Frontal cortex (tissue), 4 donors: Measurements from ENCODE around the gene FARP2. TPM values are rescaled to one million over a fixed set of nuclear protein-coding genes. Genes with fewer than 3 reads are reported as not detected.
"Not testable (repeated sequence)": the region's sequence is repeated elsewhere in the genome, so short reads cannot be mapped to it uniquely, and the experiment has no call there.

Source experiments
- DNase-seq, 2 donors: peaks; one replicate each; pipeline ENCODE4 v3.0.0; 2012; ENCODE audit warnings: low spot score in 2 of 2
- FAIRE-seq: peaks from 2 replicates; lab custom pipeline; 2012; peaks lifted over from hg19 to GRCh38; lab: Jason Lieb, UNC
- total RNA-seq: library from RNA; depleted of rRNA; stranded (reverse); fragments of >200 nt; gene quantifications from one replicate; pipeline ENCODE4 v1.2.3, GENCODE V29; 2014
- donor health status: control.
- donor health status: control.
- donor health status: control.

The FARP2 gene
- total RNA-seq, 1 donor from 2014 or later = 37.1 TPM

DNA sequence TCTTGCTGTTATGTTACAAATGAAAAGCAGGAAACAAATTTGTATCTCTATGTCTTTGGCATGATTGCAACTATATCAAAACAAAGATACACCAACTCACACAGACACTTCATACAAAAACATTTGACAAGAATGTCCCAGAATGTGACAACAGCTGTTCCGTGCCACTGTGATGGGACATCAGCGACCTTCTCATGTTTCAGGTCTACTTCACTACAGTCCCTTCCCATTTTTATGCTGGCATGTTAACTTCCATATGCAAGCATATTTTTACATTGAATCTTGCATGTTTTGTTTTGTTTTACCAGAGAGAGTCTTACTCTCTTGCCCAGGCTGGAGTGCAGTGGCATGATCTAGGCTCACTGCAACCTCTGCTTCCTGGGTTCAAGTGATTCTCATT is 81.1 kb downstream of the FARP2 start:
- FAIRE-seq (no peak), DNase-seq (no peak)

DNA sequence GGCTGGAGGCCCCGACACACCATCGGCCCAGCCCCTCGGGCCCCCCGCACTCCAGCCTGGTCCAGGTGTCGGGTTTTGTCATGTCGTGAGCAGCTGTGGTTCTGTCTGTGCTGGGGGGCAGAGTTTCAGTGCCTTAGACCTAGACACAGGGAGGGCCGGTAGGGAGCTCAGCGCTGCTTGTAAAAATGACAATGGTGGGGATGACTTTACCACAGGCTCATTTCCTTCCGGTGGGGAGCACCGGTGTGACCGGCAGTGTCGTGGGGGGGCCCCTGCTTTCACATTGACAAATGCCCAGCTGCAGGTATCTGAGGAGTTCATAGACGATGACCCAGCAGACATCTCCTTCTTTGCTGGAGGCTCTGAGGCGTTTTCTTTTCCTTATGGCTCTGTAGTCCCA is 85.4 kb downstream of the FARP2 start:
- FAIRE-seq (no peak), DNase-seq (no peak)

DNA sequence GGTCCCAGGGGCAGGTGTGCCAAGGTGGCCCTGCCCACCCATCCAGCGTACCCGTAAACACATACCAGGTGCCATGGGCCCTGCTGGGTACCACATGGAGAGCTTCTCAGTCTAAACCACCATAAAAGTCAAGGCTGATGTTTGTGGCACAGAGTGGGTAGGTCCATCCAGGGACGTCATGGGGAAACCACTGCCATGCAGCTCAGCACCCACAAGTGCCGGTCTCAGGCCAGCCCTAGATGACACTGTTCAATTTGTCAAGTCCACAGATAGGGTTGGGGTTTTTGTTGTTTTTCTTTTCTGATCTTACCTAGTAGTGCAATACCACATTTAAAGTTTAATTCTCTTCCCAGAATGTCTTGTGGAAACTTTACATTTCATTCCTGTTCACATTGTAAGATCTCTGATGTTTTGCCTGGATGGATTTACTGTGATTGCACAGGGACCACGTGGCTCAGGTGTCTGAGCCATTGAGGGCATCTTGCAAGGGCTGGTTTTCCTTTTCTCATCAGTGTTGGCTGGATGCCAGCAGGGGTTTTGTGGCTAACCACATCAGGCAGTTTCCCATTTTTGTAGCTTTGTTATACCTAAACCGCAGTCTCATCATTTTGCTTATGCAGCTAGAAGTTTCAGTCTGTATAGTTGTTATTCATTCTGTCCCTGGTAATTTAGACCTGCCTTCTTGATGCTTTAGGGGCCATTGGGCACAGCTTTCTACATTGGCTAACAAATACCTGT is 87.6 kb downstream of the FARP2 start:
- DNase-seq (no peak), FAIRE-seq (no peak)

DNA sequence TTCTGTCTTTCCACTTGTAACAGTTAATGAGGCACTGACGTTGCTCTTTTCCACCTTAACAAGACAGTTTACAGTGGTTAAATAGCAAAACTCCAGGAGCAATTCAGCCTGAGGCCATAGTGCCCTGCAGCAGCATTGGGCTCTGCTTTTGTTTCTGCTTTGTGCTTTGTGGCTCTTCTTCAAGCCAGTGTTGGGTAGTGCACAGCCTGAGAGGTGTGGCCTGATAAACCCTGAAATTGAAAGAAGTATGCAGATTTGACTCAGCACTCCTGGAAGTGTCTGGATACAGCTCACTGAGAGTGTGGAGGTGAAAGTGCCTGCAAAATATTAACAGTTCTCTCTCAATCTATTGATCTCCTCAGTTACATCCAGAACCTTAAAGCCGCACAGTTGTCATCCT is 89.3 kb downstream of the FARP2 start:
- FAIRE-seq (no peak), DNase-seq (no peak)

DNA sequence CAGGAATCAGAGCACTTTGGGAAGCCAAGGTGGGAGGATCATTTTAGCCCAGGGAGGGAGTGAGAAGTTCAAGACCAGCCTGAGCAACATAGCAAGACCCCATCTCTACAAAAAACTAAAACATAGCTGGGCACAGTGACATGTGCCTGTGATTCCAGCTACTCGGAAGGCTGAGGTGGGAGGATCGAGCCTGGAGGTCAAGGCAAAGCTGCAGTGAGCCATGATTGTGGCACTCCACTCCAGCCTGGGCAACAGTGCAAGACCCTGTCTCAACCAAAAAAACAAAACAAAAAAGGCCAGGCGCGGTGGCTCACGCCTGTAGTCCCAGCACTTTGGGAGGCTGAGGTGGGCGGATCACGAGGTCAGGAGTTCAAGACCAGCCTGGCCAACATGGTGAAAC is 94.0 kb downstream of the FARP2 start:
- not testable (repeated sequence) for DNase-seq, FAIRE-seq

DNA sequence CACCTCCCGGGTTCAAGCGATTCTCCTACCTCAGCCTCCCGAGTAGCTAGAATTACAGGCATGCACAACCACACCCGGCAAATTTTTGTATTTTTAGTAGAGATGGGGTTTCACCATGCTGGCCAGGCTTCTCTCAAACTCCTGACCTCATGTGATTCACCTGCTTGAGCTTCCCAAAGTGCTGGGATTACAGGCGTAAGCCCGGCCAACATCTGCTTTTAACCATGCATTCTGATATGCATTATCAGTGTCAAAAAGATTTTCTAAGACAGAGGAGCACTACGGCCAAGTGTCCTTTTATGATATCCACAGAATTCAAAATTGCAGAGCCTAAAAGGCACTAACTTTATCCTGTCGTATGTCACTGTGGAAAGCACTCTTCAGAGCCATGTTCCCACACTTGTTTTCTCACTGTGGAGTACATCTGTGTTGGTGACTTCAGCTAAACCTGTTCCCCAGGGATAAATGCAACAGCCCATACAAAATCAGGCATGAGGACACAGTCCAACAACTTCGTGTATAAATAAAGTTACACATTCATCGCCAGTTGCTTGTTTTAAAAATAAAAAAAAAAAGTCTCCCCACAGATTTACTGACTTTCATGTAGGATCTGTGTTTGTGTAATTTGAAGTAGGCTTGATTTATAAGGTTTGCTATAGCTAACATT is 95.9 kb downstream of the FARP2 start:
- DNase-seq (no peak), FAIRE-seq (no peak)

DNA sequence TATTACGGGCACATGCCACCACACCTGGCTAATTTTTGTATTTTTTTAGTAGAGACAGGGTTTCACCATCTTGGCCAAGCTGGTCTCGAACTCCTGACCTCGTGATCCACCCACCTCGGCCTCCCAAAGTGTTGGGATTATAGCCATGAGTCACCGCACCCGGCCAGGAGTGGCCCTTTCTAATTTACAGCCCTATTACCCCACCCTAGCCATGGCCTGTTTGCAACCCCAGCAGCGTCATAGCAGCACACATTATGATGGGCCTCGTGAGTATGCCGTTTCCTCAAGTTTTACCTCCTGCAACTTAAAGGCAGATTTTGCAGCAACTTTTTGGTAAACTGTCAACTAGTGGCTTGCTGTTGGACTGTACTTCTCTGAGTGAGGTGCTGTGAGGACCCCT is 97.8 kb downstream of the FARP2 start:
- not testable (repeated sequence) for DNase-seq, FAIRE-seq

DNA sequence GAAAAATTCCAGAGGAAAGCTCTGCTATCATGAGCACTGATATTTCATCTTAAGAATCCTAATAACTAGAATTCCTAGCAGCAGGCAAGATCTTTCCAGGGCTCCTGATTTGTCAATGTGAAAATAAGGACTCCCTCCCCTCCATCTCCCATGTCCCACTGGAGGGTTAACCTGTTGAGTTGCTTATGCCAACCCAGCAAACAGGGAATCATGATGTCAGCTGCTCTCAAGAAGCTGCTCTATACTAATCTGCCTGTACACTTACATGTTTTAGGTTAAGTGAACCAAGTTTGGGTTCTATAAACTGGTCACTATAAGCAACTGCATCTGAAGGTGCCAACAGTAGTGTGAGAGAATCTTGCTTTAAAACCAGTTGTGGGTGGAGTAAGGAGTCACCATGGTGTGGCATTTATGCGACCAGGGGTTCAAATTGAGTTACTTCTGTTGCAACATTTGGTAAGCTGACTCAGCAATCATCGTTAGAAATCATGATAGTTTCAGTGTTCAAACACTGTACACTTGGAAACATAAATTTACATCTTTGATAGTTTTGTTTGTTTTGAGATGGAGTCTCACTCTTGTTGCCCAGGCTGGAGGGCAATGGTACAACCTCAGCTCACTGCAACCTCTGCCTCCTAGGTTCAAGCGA is 98.9 kb downstream of the FARP2 start:
- DNase-seq (no peak), FAIRE-seq (no peak)

DNA sequence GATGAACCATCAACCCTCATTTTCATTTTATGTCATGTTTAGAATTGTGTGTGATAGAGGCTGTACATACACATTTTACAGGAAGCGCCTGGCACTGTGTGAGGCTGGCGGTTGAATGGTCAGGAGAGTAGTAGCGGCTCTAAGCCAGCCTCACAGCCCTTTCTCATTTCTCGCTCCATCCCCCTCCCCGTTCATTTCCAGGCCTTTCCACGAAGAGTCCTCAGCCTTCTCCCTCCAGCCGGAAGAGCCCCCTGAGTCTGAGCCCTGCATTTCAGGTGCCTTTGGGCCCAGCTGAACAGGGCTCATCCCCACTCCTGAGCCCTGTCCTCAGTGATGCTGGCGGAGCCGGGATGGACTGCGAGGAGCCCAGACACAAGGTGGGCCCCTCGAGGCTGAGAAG is 100.5 kb downstream of the FARP2 start:
- DNase-seq (no peak), FAIRE-seq (no peak)

DNA sequence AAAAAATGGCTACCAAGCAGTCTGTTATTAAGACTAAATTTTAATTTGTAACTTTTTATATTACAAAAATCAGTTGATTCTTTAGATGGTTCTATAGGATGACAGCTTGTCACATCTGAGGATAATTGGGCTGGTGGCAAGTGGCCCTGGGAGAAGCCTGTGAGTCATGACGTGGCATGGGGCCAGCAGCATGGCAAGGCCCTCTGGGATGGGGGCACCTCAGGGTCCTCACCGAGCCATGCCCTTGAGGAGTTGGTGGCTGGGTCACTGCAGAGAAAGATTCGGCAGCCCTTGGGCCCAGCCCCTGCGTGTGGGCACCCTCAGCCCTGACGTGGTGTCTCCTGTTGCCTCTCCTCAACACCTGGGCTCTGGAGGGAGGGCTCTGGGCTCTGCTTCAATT is 102.6 kb downstream of the FARP2 start:
- DNase-seq = no peak
- no peak for FAIRE-seq

DNA sequence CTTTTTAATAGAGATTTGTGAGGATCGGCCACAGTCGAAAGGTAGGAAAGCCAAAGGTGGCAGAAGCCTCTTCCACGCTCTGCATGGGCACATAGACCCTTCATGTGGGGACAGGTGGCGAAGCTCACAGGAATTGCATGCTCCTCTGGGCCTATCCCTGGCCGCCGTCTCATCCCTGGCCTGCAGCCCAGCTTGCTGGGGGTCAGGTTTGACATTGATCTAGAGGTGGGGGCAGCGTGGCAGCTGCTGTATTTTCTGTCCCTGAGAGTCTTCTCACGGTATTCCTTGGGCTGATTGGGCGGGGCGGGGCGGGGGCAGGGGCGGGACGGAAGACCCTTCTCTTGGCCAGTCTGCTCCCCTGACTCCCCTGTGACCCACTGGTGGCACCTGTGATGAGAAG is 103.4 kb downstream of the FARP2 start:
- DNase-seq (no peak), FAIRE-seq (no peak)

DNA sequence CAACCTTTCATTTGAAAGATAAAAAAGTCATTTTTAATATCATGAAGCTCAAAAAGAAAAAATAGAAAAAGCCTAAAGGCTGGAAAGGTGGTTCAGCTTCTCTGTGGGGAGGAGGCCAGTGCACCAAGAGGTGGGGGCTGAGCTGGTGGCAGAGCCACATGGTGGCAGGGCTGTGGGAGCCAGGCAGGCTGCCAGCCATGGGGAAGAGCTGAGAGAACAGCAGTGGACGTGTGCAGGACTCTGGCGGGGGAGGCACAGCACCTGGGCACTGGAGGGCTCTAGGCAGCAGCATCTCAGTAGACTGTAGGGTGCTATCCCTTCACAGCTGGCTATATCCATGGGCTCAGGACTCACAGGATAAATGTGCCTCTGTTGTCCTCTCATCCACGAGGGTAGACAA is 104.5 kb downstream of the FARP2 start:
- DNase-seq = peak in 1 of 2 donors; percentile 37
- FAIRE-seq = no peak

DNA sequence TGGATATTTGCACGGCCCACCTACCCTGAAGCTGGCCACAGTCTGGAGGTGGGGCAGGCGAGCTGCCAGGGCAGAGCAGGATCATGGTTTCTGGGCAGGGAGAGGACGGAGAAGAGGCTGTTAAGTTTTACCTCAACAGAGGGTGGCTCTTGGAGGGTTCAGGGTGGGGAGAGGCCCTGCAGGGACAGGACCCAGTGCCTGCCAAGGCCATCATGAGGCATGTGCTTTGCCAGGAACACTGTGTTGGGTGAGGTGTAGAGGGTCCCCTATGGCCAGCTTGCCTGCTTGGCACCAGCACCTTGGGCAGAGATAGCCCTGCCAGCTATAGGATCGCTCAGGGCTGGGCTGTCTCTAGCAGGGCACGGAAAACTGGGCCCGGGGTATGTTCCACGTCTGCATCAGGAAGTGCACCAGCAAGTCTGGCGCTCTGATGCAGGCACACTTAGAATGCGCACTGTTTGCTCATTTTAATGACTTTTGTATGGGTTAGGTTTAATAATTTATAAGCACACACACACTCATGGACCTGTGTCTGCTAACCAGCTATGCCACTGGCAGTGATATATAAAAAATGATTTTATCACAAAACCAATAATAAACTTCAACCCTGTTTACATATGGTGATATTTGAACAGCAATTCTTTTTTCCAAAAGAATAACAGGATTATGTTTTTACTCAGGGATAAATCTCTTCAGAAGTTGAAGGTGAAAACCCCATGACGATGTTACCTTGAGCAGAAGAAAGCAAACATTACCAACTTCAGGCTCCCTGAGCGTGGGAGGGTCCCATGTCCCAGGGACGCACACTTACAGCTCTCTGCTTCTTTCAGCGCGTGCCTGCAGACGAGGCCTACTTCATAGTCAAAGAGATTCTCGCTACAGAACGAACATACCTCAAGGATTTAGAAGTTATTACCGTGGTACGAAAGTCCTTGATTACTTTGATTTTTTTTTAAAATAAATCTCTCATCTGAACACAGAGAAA is 105.9 kb downstream of the FARP2 start:
- FAIRE-seq (no peak), DNase-seq (no peak)

DNA sequence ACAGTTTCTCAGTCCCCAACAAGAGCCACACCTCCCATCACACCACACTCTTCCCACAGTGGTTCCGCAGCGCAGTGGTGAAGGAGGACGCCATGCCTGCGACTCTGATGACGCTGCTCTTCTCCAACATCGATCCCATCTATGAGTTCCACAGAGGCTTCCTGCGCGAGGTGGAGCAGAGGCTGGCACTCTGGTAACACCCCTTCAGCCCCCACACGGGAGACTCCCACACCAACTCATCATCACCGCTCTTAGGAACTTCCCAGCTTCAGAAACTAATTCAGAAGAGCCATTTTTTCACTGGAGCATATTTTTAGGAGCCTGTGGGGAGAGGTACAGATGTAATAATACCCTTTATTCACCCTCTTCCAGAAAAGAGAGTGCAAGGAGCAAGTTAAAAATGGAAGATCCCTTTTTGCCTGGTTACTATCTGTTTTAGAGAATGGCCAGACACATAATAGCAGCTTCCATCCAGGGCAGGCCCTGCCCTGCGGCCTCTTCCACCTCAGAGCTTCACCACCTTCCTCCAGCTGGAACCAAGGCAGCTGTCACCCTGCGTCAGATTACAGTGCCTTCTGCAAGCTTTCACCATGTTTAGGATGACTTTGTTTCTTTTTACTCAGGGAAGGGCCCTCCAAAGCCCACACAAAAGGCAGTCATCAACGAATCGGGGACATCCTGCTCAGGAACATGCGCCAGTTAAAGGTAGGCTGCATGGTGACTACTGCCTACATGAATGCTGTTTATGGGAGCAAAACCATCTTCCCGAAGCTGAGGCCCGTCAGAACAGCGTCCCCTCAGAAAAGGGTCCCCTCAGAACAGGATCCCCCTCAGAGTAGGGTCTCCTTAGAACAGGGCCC is 107.4 kb downstream of the FARP2 start:
- FAIRE-seq = no peak
- DNase-seq = no peak

DNA sequence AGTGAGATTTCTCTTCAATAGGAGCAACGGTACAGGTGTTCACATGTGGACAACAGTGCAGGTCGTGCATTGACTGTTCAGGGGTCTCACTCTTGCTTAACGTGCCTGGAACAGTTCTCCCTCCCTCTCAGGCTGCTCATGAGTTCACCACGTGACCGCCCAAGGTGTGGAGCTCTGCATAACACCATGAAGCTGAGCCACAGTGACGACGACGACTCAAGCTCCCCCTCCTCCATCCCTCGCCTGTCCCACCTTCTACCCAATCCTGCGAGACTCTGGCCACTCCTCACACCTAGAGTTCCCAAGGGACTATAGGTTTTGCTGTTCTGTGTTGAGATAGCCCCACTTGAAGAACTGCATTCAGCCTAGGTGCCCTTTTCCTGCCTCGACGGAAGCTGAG is 109.5 kb downstream of the FARP2 start:
- no peak for DNase-seq
- no peak for FAIRE-seq

DNA sequence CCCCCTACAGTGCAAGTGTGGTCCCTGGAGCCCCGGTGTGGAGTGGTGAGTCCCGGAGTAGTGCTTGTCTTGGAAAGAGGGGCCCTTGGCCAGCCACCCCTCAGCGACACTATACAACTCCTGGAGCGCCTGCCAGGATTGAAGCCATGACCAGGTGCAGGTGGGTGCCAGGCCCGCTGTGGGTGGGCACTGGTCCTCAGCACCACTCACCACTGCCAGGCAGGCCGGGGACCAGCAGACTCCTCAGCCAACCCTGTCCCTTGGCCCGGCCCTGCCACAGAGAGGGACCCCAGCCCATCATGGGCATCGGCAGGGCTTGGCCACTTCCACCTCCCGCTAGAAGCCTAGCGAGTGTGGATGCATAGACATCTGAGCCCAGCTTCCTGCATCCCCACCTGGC is 110.1 kb downstream of the FARP2 start:
- no peak for FAIRE-seq

DNA sequence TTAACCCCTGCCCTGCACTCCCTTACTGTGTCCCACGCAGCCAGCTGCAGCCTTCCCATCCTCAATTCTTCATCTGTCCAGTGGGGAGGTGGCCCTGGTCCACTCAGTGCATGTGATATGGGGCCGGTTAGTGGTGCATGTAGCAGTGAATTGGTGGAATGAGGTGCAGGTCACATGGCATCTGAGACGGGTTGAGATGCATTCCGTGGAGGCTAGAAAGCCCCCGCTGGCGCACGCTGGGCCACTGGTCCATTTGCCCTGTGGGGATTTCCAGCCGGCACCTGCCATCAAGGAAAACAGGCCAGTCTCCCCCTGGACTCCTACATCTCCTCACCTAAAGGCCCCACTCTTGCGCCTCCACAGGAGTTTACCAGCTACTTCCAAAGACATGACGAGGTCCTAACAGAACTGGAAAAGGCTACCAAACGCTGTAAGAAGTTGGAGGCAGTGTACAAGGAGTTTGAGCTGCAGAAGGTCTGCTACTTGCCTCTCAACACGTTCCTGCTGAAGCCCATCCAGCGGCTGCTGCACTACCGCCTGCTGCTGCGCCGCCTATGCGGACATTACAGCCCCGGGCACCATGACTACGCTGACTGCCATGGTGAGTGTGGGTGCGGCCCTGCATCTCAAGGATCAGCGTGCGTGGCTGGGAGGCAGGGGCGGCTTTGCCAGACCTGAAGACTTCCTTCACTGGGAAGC is 111.8 kb downstream of the FARP2 start:
- DNase-seq (no peak), FAIRE-seq (no peak)

More for the DNA sequence above, 110.1 kb downstream of the FARP2 start:
- no peak for DNase-seq

DNA sequence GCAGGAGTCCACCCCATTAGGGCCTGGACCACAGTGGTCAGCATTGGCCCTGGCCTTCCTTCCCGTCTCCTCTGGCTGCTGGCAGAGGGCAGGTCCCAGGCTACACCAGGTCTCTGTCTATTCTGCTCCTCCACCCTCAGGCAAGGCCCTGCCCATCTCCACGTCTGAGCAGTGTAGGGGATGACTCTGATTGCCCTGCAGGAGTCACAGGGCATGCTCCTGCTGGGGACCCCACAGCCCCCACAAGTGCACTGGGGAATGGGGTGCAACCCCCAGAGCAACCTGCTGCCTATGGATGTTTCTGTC is 112.3 kb downstream of the FARP2 start:
- DNase-seq (no peak), FAIRE-seq (no peak)

DNA sequence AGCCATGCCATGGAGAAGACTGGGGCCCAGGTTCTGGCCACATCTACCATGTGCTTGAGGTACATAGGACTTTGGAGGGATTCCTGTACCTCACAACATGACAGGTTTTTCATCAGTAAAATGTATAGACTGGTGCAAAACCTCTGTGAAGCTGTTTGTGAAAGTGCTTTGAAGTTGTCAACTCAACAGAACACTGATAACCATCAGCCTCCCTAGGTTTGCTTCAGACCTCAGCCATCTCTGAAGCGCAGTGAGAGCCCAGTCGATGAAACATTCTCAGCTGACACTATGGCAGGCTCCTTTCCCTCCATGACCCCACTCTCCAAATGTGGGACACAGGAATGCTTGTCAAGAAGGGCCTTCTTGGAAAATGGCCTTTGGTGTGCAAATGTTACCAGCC is 113.7 kb downstream of the FARP2 start:
- no peak for DNase-seq
- no peak for FAIRE-seq
